Measurements from ENCODE around the gene GPX3.

GRCh38 chr5:151034422-151035379, 14.3 kb downstream of the GPX3 start:
- TF ChIP-seq, protein P1, sequence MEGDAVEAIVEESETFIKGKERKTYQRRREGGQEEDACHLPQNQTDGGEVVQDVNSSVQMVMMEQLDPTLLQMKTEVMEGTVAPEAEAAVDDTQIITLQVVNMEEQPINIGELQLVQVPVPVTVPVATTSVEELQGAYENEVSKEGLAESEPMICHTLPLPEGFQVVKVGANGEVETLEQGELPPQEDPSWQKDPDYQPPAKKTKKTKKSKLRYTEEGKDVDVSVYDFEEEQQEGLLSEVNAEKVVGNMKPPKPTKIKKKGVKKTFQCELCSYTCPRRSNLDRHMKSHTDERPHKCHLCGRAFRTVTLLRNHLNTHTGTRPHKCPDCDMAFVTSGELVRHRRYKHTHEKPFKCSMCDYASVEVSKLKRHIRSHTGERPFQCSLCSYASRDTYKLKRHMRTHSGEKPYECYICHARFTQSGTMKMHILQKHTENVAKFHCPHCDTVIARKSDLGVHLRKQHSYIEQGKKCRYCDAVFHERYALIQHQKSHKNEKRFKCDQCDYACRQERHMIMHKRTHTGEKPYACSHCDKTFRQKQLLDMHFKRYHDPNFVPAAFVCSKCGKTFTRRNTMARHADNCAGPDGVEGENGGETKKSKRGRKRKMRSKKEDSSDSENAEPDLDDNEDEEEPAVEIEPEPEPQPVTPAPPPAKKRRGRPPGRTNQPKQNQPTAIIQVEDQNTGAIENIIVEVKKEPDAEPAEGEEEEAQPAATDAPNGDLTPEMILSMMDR (IDR thresholded peaks at IDR 0.05 in 8 of 11, conservative IDR thresholded peaks at IDR 0.05 in 3 of 11) = no peak
- no peak for TF ChIP-seq POLR2A (IDR thresholded peaks at IDR 0.05)

Measured in spleen (tissue), 7 donors.